Retina (tissue), 1 donor: ENCODE results near the gene UQCRH.
A peak's percentile ranks its signal among the peaks of the same experiment; 100 is the strongest.
"Not testable (repeated sequence)": the region's sequence is repeated elsewhere in the genome, so short reads cannot be mapped to it uniquely, and the experiment has no call there.

Source experiments
- DNase-seq: peaks from one replicate; pipeline ENCODE4 v3.0.0-alpha.2; 2016

Gene UQCRH

GRCh38 chr1:46300673-46301405 lies 2.7 kb upstream of the UQCRH start:
- no peak for DNase-seq

GRCh38 chr1:46301406-46301807 lies 2.1 kb upstream of the UQCRH start:
- DNase-seq, result no peak

GRCh38 chr1:46301808-46302640 lies 1.5 kb upstream of the UQCRH start:
- DNase-seq, result peak; percentile 87

- peak; percentile 86 for DNase-seq
Observed at GRCh38 chr1:46302641-46303037, 859 bp upstream of the UQCRH start.

- DNase-seq, result no peak
Observed at GRCh38 chr1:46303872-46304326, 401 bp downstream of the UQCRH start.

GRCh38 chr1:46306159-46306530 lies 2.6 kb downstream of the UQCRH start:
- no peak for DNase-seq

- DNase-seq, result no peak
Observed at GRCh38 chr1:46309401-46310159, 6.1 kb downstream of the UQCRH start.

- no peak for DNase-seq
Observed at GRCh38 chr1:46310321-46310720, 6.8 kb downstream of the UQCRH start.

GRCh38 chr1:46315669-46316403 lies 12.3 kb downstream of the UQCRH start:
- DNase-seq, result no peak

GRCh38 chr1:46317323-46317722 lies 13.8 kb downstream of the UQCRH start:
- no peak for DNase-seq

GRCh38 chr1:46319301-46319700 lies 15.8 kb downstream of the UQCRH start:
- not testable (repeated sequence) for DNase-seq

- not testable (repeated sequence) for DNase-seq
Observed at GRCh38 chr1:46319960-46320914, 16.7 kb downstream of the UQCRH start.

GRCh38 chr1:46322191-46322590 lies 18.7 kb downstream of the UQCRH start:
- not testable (repeated sequence) for DNase-seq

- DNase-seq, result not testable (repeated sequence)
Observed at GRCh38 chr1:46325285-46326076, 22.0 kb downstream of the UQCRH start.

GRCh38 chr1:46328182-46328581 lies 24.7 kb downstream of the UQCRH start:
- not testable (repeated sequence) for DNase-seq

GRCh38 chr1:46329807-46330206 lies 26.3 kb downstream of the UQCRH start:
- DNase-seq, result not testable (repeated sequence)

- not testable (repeated sequence) for DNase-seq
Observed at GRCh38 chr1:46330381-46330780, 26.9 kb downstream of the UQCRH start.

GRCh38 chr1:46331786-46332540 lies 28.5 kb downstream of the UQCRH start:
- DNase-seq, result peak; percentile 17

GRCh38 chr1:46333300-46334029 lies 30.0 kb downstream of the UQCRH start:
- peak; percentile 13 for DNase-seq
